ENCODE data around the gene HOXD11.

The HOXD11 gene

GRCh38 chr2:176106581-176107539, at the start of gene HOXD11:
TSS of gene HOXD11 (plus strand) at chr2:176107280. CDS start at chr2:176107356, 76 bp downstream.
- DNase-seq = no peak

- DNase-seq = no peak
Measured at GRCh38 chr2:176063958-176064357, 43.1 kb upstream of the HOXD11 start.

- DNase-seq = no peak
Measured at GRCh38 chr2:176066645-176067588, 40.2 kb upstream of the HOXD11 start.

- DNase-seq = no peak
Measured at GRCh38 chr2:176067589-176068418, 39.3 kb upstream of the HOXD11 start.

- DNase-seq = no peak
Measured at GRCh38 chr2:176068419-176068832, 38.7 kb upstream of the HOXD11 start.

- DNase-seq = no peak
Measured at GRCh38 chr2:176071330-176072291, 35.5 kb upstream of the HOXD11 start.

GRCh38 chr2:176072292-176072669, 34.8 kb upstream of the HOXD11 start:
- DNase-seq = no peak

- no peak for DNase-seq
Measured at GRCh38 chr2:176072951-176073904, 33.9 kb upstream of the HOXD11 start.

GRCh38 chr2:176074919-176075425, 32.1 kb upstream of the HOXD11 start:
- DNase-seq = no peak

GRCh38 chr2:176075481-176075880, 31.6 kb upstream of the HOXD11 start:
- no peak for DNase-seq

- DNase-seq = no peak
Measured at GRCh38 chr2:176076063-176076462, 31.0 kb upstream of the HOXD11 start.

GRCh38 chr2:176076796-176077195, 30.3 kb upstream of the HOXD11 start:
- DNase-seq = no peak

- no peak for DNase-seq
Measured at GRCh38 chr2:176078541-176079284, 28.4 kb upstream of the HOXD11 start.

GRCh38 chr2:176079285-176079830, 27.7 kb upstream of the HOXD11 start:
- no peak for DNase-seq

- no peak for DNase-seq
Measured at GRCh38 chr2:176079831-176080539, 27.1 kb upstream of the HOXD11 start.

GRCh38 chr2:176080540-176081375, 26.3 kb upstream of the HOXD11 start:
- DNase-seq = no peak

GRCh38 chr2:176081376-176081836, 25.7 kb upstream of the HOXD11 start:
- no peak for DNase-seq
